HCT116 (cell line): ENCODE measurements around the gene PLCB1. TPM values are rescaled to one million over a fixed set of nuclear protein-coding genes. Genes with fewer than 3 reads are reported as not detected.

Experiments used
- ATAC-seq: fragments of 200-7000 bp; cut with Tn5 transposase; 2 replicates; pipeline ENCODE4 v1.9.1; 2020; ENCODE audit warnings: mild to moderate bottlenecking, moderate library complexity
- BruUV-seq: library from RNA; stranded (reverse); fragments of 400-500 nt; replicated peaks from 2 replicates; lab custom pipeline; 2021; lab: Mats Ljungman, UMichigan
- CTCF ChIA-PET: fragments of 300-600 bp; sonication (Branson Sonifier 250); formaldehyde crosslinking; loops from one replicate; lab custom pipeline; 2021; ENCODE audit warnings: antibody characterized with exemption; lab: Charles Lee
- POLR2A ChIA-PET: fragments of 300-600, 350-600 bp; sonication (Branson Sonifier 250); formaldehyde crosslinking; loops from one replicate; lab custom pipeline; 2021; ENCODE audit warnings: antibody characterized with exemption; lab: Charles Lee
- RAD21 ChIA-PET, 2 experiments: fragments of 300-600 bp; sonication (Branson Sonifier 250); formaldehyde crosslinking; loops; one replicate each; lab custom pipeline; 2023; ENCODE audit warnings: low total read pairs in 2 of 2; ENCODE audit not compliant: uncharacterized antibody in 2 of 2, unreplicated experiment in 2 of 2, low non-redundant PET in 1 of 2; lab: Charles Lee
- DNase-seq: peaks from one replicate; pipeline ENCODE4 v3.0.0-alpha.2; 2010; ENCODE audit warnings: low read depth, low spot score
- H2AFZ ChIP-seq: fragments of 200-600 bp; shearing (Covaris generic), sonication (generic); 2 replicates; pipeline ENCODE4 v1.6.1; 2017; ENCODE audit warnings: low read depth, mixed run types, mixed read lengths, antibody characterized with exemption, low read length; ENCODE audit not compliant: poor library complexity, severe bottlenecking
- H3K27ac ChIP-seq: 2 replicates; pipeline ENCODE4 v1.5.1; 2012; ENCODE audit warnings: low read depth, low read length
- H3K27me3 ChIP-seq: fragments of 200-600 bp; sonication (generic); 2 replicates; pipeline ENCODE4 v1.6.1; 2016; ENCODE audit warnings: mixed run types, low read length, mixed read lengths; ENCODE audit not compliant: insufficient read depth
- H3K36me3 ChIP-seq, 2 experiments: fragments of 200-500 bp in 1 of 2; fragments of 200-600 bp in 1 of 2; sonication (Bioruptor generic) in 1 of 2; sonication (generic) in 1 of 2; 2 replicates each; pipeline versions ENCODE4 v1.5.1 to v1.6.1; 2014 to 2016; ENCODE audit warnings: low read length in 2 of 2, inconsistent platforms in 1 of 2, mixed read lengths in 1 of 2, mixed run types in 1 of 2; ENCODE audit not compliant: insufficient read depth in 2 of 2, control insufficient read depth in 1 of 2
- H3K4me1 ChIP-seq, 2 experiments: fragments of 200-600 bp in 1 of 2; sonication (generic) in 1 of 2; 2 replicates each; pipeline versions ENCODE4 v1.5.1 to v1.6.1; 2012 to 2017; ENCODE audit warnings: low read length in 2 of 2, inconsistent platforms in 1 of 2, mild to moderate bottlenecking in 1 of 2, mixed read lengths in 1 of 2, mixed run types in 1 of 2, moderate library complexity in 1 of 2; ENCODE audit not compliant: insufficient read depth in 2 of 2, control insufficient read depth in 1 of 2
- H3K4me2 ChIP-seq: fragments of 200-600 bp; sonication (generic); 2 replicates; pipeline ENCODE4 v1.6.1; 2017; ENCODE audit warnings: mixed run types, low read length, mixed read lengths
- H3K4me3 ChIP-seq, 2 experiments: fragments of 200-600 bp in 1 of 2; sonication (generic) in 1 of 2; replicated peaks in 1 of 2; 2 replicates each; pipeline ENCODE4 v1.5.1; 2011 to 2016; ENCODE audit warnings: low read length in 2 of 2, control low read depth in 1 of 2, low read depth in 1 of 2, mild to moderate bottlenecking in 1 of 2, mixed read lengths in 1 of 2, mixed run types in 1 of 2
- H3K79me2 ChIP-seq: fragments of 200-600 bp; sonication (generic); 2 replicates; pipeline ENCODE4 v1.6.1; 2017; ENCODE audit warnings: mild to moderate bottlenecking, mixed run types, low read length, moderate library complexity, mixed read lengths; ENCODE audit not compliant: insufficient read depth
- H3K9ac ChIP-seq: fragments of 200-600 bp; sonication (generic); 2 replicates; pipeline ENCODE4 v1.6.1; 2016; ENCODE audit warnings: low read length, mixed read lengths
- H3K9me2 ChIP-seq: fragments of 200-600 bp; sonication (generic), shearing (Covaris generic); 2 replicates; pipeline ENCODE4 v1.6.1; 2017; ENCODE audit warnings: mixed run types, mild to moderate bottlenecking, moderate library complexity; ENCODE audit not compliant: insufficient read depth
- H3K9me3 ChIP-seq, 2 experiments: fragments of 200-500 bp in 1 of 2; fragments of 200-600 bp in 1 of 2; sonication (Bioruptor generic) in 1 of 2; sonication (generic) in 1 of 2; 2 replicates each; pipeline ENCODE4 v1.6.1; 2014 to 2017; ENCODE audit warnings: low read length in 2 of 2, mixed read lengths in 2 of 2, inconsistent platforms in 1 of 2, low read depth in 1 of 2, mild to moderate bottlenecking in 1 of 2, mixed run types in 1 of 2, moderate library complexity in 1 of 2; ENCODE audit not compliant: control insufficient read depth in 1 of 2, insufficient read depth in 1 of 2
- H4K20me1 ChIP-seq: fragments of 200-600 bp; sonication (generic), shearing (Covaris generic); 2 replicates; pipeline ENCODE4 v1.6.1; 2017; ENCODE audit warnings: mixed run types, mild to moderate bottlenecking, moderate library complexity; ENCODE audit not compliant: insufficient read depth
- CEBPB ChIP-seq: IDR thresholded peaks from 2 replicates; pipeline ENCODE4 v1.6.1; 2012; ENCODE audit warnings: low read depth
- EGR1 ChIP-seq: IDR thresholded peaks from 2 replicates; pipeline ENCODE4 v1.6.1; 2012; ENCODE audit warnings: low read depth
- ELF1 ChIP-seq: IDR thresholded peaks from 2 replicates; pipeline ENCODE4 v1.6.1; 2012; ENCODE audit warnings: low read depth, borderline replicate concordance
- EZH2 ChIP-seq: fragments of 200-600 bp; sonication (generic); IDR thresholded peaks from 2 replicates; pipeline ENCODE4 v1.6.1; 2017; ENCODE audit warnings: antibody characterized with exemption, mixed run types
- EZH2phosphoT487 ChIP-seq: fragments of 200-600 bp; IDR thresholded peaks from 2 replicates; pipeline ENCODE4 v1.6.1; 2018; ENCODE audit warnings: antibody characterized with exemption, borderline replicate concordance
- JUND ChIP-seq: IDR thresholded peaks from 2 replicates; pipeline ENCODE4 v1.6.1; 2012
- POLR2AphosphoS5 ChIP-seq: IDR thresholded peaks from 2 replicates; pipeline ENCODE4 v1.6.1; 2011; ENCODE audit warnings: mild to moderate bottlenecking, low read depth, low read length, moderate library complexity
- RAD21 ChIP-seq: IDR thresholded peaks from 2 replicates; pipeline ENCODE4 v1.6.1; 2012; ENCODE audit warnings: low read depth, mild to moderate bottlenecking
- SIN3A ChIP-seq: IDR thresholded peaks from 2 replicates; pipeline ENCODE4 v1.6.1; 2012; ENCODE audit warnings: low read depth
- SP1 ChIP-seq: IDR thresholded peaks from 2 replicates; pipeline ENCODE4 v1.6.1; 2012; ENCODE audit warnings: low read depth
- TCF7L2 ChIP-seq: IDR thresholded peaks from 2 replicates; pipeline ENCODE4 v1.7.0; 2011; ENCODE audit warnings: borderline replicate concordance, inconsistent platforms; ENCODE audit not compliant: insufficient read depth, insufficient read length; ENCODE audit errors: extremely low read depth
- YY1 ChIP-seq: IDR thresholded peaks from 2 replicates; pipeline ENCODE4 v1.6.1; 2011; ENCODE audit warnings: low read length, low read depth, moderate library complexity, mild to moderate bottlenecking; ENCODE audit not compliant: insufficient replicate concordance; ENCODE audit errors: extremely low read depth
- ZFX ChIP-seq: fragments of 450-650 bp; IDR thresholded peaks from 2 replicates; pipeline ENCODE4 v1.6.1; 2017
- ZNF274 ChIP-seq: fragments of 200-500 bp; sonication (Bioruptor generic); IDR thresholded peaks from 2 replicates; pipeline ENCODE4 v1.6.1; 2014; ENCODE audit warnings: mild to moderate bottlenecking, low read depth, low read length, inconsistent platforms
- intact Hi-C: fragments of 100-400 bp; cut with micrococcal nuclease; formaldehyde crosslinking; loops from 2 replicates; pipeline ENCODE4 v1.10.0; 2022
- total RNA-seq: library from RNA; stranded (reverse); gene quantifications from one replicate; pipeline ENCODE4 v1.2.1, GENCODE V29; 2021; ENCODE audit not compliant: unreplicated experiment
- TF ChIP-seq, protein P1 (sequence below): IDR thresholded peaks from 2 replicates; pipeline ENCODE4 v1.6.1; 2011; ENCODE audit warnings: mild to moderate bottlenecking, low read length, moderate library complexity; ENCODE audit not compliant: insufficient replicate concordance; ENCODE audit errors: extremely low read depth
- TF ChIP-seq, protein P2 (sequence below): IDR thresholded peaks from 2 replicates; pipeline ENCODE4 v1.6.1; 2012
- TF ChIP-seq, protein P3 (sequence below), 3 experiments: fragments of 200-600 bp in 1 of 3; sonication (generic) in 1 of 3; IDR thresholded peaks in 2 of 3; conservative IDR thresholded peaks in 1 of 3; 2 replicates each; pipeline ENCODE4 v1.5.1; 2012 to 2017; ENCODE audit warnings: low read depth in 2 of 3, low read length in 2 of 3, antibody characterized with exemption in 1 of 3, borderline replicate concordance in 1 of 3, control low read depth in 1 of 3, mild to moderate bottlenecking in 1 of 3, mixed read lengths in 1 of 3, mixed run types in 1 of 3, moderate library complexity in 1 of 3; ENCODE audit not compliant: insufficient read depth in 1 of 3
- TF ChIP-seq, protein P4 (sequence below): IDR thresholded peaks from 2 replicates; pipeline ENCODE4 v1.6.1; 2012

The PLCB1 gene
- total RNA-seq, 1 experiment from 2014 or later = 15.8 TPM

DNA sequence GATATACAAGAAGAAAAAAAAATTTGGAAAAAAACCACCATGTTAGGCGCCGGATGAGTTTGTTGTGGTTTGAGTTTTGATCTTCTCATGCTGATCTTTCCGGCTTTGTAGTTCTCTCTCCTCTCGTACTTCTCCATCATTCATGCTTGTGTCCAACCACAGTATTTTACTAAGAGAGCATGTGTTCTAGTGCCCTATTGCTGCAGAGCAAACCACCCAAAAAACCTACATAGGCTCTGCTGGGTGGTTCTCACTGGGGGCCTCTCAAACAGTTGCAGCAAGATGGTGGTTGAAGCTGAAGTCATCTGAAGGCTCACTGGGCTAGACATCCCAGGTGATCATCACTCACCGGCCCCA is 404.2 kb downstream of the PLCB1 start:
- no peaks in the 10 kb centered on the region for H3K9me2 ChIP-seq
- ChIA-PET POLR2A (no interaction called here), CTCF (interaction anchor here (1.3 kb wide), 1 partner anchor 185 kb away, joined by 3 read pairs; no protein-coding TSS in a partner anchor), RAD21 (no interaction called here)
- no TSS peak for BruUV-seq
- no peaks in the 10 kb centered on the region for H3K27me3 ChIP-seq
- H3K4me2 ChIP-seq = no peak overlapping the region
- TF ChIP-seq, protein P1, sequence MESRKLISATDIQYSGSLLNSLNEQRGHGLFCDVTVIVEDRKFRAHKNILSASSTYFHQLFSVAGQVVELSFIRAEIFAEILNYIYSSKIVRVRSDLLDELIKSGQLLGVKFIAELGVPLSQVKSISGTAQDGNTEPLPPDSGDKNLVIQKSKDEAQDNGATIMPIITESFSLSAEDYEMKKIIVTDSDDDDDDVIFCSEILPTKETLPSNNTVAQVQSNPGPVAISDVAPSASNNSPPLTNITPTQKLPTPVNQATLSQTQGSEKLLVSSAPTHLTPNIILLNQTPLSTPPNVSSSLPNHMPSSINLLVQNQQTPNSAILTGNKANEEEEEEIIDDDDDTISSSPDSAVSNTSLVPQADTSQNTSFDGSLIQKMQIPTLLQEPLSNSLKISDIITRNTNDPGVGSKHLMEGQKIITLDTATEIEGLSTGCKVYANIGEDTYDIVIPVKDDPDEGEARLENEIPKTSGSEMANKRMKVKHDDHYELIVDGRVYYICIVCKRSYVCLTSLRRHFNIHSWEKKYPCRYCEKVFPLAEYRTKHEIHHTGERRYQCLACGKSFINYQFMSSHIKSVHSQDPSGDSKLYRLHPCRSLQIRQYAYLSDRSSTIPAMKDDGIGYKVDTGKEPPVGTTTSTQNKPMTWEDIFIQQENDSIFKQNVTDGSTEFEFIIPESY = no peak
- TF ChIP-seq EGR1 = no peak
- TF ChIP-seq TCF7L2 = no peak
- TF ChIP-seq, protein P2, sequence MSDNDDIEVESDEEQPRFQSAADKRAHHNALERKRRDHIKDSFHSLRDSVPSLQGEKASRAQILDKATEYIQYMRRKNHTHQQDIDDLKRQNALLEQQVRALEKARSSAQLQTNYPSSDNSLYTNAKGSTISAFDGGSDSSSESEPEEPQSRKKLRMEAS = no peak
- no peak for TF ChIP-seq POLR2AphosphoS5
- TF ChIP-seq, protein P3, sequence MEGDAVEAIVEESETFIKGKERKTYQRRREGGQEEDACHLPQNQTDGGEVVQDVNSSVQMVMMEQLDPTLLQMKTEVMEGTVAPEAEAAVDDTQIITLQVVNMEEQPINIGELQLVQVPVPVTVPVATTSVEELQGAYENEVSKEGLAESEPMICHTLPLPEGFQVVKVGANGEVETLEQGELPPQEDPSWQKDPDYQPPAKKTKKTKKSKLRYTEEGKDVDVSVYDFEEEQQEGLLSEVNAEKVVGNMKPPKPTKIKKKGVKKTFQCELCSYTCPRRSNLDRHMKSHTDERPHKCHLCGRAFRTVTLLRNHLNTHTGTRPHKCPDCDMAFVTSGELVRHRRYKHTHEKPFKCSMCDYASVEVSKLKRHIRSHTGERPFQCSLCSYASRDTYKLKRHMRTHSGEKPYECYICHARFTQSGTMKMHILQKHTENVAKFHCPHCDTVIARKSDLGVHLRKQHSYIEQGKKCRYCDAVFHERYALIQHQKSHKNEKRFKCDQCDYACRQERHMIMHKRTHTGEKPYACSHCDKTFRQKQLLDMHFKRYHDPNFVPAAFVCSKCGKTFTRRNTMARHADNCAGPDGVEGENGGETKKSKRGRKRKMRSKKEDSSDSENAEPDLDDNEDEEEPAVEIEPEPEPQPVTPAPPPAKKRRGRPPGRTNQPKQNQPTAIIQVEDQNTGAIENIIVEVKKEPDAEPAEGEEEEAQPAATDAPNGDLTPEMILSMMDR (IDR thresholded peaks at IDR 0.05 in 2 of 3, conservative IDR thresholded peaks at IDR 0.05 in 1 of 3; ENCODE audit: borderline replicate concordance in 1 of 3, insufficient read depth in 1 of 3, low read depth in 2 of 3, low read length in 2 of 3) = no peak
- no peak for TF ChIP-seq CEBPB
- no peak for TF ChIP-seq ZNF274
- TF ChIP-seq RAD21 = no peak
- TF ChIP-seq SP1 = no peak
- TF ChIP-seq ELF1 = no peak
- TF ChIP-seq SIN3A = no peak
- no peak for TF ChIP-seq JUND
- TF ChIP-seq EZH2phosphoT487 = no peak
- TF ChIP-seq YY1 = no peak
- no peak for TF ChIP-seq ZFX
- TF ChIP-seq, protein P4, sequence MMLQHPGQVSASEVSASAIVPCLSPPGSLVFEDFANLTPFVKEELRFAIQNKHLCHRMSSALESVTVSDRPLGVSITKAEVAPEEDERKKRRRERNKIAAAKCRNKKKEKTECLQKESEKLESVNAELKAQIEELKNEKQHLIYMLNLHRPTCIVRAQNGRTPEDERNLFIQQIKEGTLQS = no peak
- no peak for TF ChIP-seq EZH2
- no peak overlapping the region for H3K9ac ChIP-seq
- H3K27ac ChIP-seq = no peak overlapping the region
- DNase-seq = no peak
- intact Hi-C loops = loop anchor here (10.0 kb wide), 1 partner anchor 401 kb away; the partner anchor contains the start of gene PLCB1
- H3K79me2 ChIP-seq = no peaks in the 10 kb centered on the region
- no peak overlapping the region for H3K4me3 ChIP-seq
- no peaks in the 10 kb centered on the region for H3K9me3 ChIP-seq
- H3K36me3 ChIP-seq = no peaks in the 10 kb centered on the region
- no peak for ATAC-seq
- H4K20me1 ChIP-seq = no peaks in the 10 kb centered on the region
- no peaks in the 10 kb centered on the region; a peak in 1 of 4 replicates for H3K4me1 ChIP-seq
- no peak overlapping the region for H2AFZ ChIP-seq
